ENCODE data around the gene UBE2Z.
A peak's percentile ranks its signal among the peaks of the same experiment; 100 is the strongest.
"Not testable (repeated sequence)": the region's sequence is repeated elsewhere in the genome, so short reads cannot be mapped to it uniquely, and the experiment has no call there.

UBE2Z gene

DNA sequence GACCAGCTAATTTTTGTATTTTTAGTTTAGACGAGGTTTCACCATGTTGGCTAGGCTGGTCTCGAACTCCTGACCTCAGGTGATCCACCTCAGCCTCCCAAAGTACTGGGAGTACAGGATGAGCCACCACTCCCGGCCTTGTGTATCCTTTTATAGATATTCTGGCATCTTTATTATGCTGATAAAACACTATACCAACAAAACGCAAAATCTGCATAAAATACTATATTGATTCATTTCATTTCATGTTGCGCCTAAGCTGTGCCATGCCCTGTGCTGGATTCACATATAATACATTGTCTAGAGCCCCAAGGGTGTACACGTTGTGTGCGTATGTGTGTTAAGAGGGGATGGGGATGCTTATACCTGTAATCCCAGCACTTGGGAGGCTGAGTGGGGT lies 3.8 kb upstream of the UBE2Z start:
- DNase-seq (ENCODE audit: low read depth), result no peak

DNA sequence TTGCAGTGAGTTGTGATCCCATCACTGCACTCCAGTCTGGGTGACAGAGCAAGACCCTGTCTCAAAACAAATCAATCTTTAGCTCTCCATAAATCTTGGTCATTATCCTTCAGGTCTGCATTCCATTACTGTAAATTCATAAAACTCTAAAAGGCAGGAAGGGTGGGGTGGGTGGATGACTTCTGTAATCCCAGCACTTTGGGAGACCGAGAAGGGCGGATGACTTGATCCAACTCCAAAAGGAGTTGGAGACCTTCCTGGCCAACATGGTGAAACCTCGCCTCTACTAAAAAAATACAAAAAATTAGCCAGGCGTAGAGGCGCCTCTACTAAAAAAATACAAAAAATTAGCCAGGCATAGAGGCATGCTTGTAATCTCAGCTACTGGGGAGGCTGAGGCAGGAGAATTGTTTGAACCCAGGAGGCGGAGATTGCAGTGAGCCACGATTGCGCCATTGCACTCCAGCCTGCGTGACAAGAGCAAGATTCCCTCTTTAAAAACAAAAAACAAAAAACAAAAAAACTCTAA lies 2.2 kb upstream of the UBE2Z start:
- no peak for DNase-seq (ENCODE audit: low read depth)

GRCh38 chr17:48907713-48908046 lies 527 bp upstream of the UBE2Z start:
- peak; percentile 30 for DNase-seq (ENCODE audit: low read depth)

GRCh38 chr17:48908853-48909394 lies 717 bp downstream of the UBE2Z start:
- peak; percentile 53 for DNase-seq (ENCODE audit: low read depth)

DNA sequence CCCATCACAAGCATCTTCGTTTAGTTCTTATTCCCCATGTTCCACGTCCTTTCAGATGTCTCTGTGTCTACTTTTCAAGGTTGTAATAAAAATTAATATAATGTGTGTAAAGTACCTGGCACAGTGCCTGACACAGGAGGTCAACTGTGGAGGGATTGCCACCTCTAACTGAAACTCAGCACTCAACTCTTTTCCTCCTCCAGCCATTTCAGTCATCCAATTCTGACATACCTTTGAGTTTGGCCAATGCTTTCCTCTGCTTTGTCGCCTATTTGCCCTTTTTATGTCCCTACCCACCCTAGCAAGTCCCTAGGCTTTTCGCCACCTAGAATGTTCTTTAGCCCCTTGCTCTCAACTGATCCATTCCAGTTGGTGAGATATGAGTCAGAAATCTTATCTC lies 1.6 kb downstream of the UBE2Z start:
- no peak for DNase-seq (ENCODE audit: low read depth)

GRCh38 chr17:48910370-48910769 lies 2.2 kb downstream of the UBE2Z start:
- no peak for DNase-seq (ENCODE audit: low read depth)

- no peak for DNase-seq (ENCODE audit: low read depth)
These were observed 4.3 kb downstream of the UBE2Z start for GRCh38 chr17:48912476-48912875.

DNA sequence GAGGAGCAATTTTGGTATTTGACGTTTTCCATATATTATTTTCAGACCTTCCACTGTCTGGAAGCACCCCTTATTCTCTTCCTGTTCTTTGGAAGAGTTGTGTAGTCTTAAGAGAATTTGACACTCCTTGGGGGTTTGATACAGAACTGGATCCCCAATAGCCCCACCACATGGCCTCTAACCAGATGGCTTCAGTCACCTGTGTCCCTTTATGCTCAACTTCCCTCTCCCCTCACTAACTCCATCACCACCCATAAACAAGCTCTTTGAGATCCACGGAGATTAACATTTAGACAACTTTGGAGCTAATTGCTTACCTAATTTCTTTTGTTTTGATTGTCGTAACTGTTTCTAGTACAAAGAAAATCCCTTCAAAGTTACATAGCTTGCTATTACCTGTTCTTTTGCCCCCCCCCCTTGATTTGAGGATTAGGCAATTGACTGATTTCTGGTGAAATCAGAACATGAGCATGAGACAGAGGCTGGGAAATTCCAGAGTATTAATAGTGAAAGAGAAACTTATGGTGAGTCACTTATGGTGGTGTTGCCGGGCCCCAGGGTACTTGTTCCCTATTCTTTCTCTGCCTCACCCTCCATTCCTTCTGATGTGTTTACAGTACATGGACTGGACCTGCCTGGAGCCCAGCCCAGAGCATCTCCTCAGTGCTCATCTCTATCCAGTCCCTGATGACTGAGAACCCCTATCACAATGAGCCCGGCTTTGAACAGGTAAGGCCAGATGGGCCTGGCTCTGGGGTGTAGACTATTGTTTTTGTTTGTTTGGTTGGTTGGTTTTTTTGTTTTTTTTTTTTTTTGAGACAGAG lies 7.5 kb downstream of the UBE2Z start:
- DNase-seq (ENCODE audit: low read depth), result peak; percentile 73

DNA sequence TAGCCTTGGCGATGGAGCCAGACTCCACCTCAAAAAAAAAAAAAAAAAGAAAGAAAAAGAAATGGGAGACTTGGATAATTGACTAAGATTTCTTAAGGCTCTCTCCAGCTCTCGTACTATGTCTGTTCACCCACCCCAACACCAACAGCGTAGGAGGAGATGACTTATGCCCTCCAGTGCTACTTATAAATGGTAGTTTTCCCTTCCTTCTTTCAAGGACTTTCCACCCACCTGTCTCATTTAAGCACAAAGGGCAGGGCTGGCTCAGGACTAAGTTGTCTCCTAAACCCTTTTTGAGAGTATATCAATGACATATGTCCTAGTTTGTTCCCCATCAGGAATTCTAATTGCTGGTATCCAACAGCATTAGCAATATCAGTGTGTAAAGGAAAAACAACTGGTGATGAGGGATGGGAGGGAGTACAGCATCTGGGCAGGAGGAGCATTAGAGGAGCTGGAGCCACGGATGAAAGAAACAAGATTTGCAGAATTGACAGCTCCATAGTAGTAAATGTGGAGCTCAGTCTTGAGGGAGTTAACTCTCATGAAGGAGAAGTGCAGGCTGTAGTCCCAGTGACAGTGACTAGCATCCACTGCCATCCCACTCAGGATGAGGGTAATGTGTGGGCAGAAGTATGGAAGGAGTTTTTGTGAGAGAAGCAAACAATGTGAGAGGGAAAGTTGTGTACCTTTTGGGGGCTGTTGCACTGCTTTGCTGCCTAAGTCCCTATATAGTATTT lies 17.2 kb downstream of the UBE2Z start:
- no peak for DNase-seq (ENCODE audit: low read depth)

GRCh38 chr17:48925991-48926342 lies 17.8 kb downstream of the UBE2Z start:
- no peak for DNase-seq (ENCODE audit: low read depth)

GRCh38 chr17:48927978-48928745 lies 20.0 kb downstream of the UBE2Z start:
- no peak for DNase-seq (ENCODE audit: low read depth)

GRCh38 chr17:48928876-48929811 lies 20.9 kb downstream of the UBE2Z start:
- no peak for DNase-seq (ENCODE audit: low read depth)

GRCh38 chr17:48929812-48930165 lies 21.6 kb downstream of the UBE2Z start:
- DNase-seq (ENCODE audit: low read depth), result no peak

GRCh38 chr17:48930435-48930873 lies 22.2 kb downstream of the UBE2Z start:
- DNase-seq (ENCODE audit: low read depth), result no peak

DNA sequence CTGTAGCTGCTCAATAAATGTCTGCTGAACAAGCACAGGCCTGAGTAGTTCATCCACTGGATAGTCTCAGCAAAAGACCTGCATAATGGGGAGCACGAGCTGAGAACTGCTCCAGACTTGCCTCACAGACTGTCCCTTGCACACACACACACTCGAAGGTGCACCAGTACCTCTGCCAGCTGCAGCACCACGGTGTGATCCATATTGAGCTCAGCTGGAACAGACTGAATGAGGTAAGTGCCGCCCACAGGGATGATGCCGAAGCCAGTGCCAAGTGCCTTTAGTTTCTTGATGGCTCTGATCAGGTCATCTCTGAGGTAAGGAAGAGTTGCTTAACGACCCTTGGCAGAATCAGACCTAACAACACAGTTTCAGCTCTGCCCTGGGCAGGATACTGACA lies 24.8 kb downstream of the UBE2Z start:
- DNase-seq (ENCODE audit: low read depth), result no peak

- DNase-seq (ENCODE audit: low read depth), result peak; percentile 71
These were observed 36.5 kb downstream of the UBE2Z start, which contains the start of gene SNF8 for GRCh38 chr17:48944515-48945260. TSS of gene SNF8 (minus strand) at chr17:48944842. CDS start at chr17:48944734, 108 bp downstream.

- DNase-seq (ENCODE audit: low read depth), result not testable (repeated sequence)
These were observed 37.0 kb downstream of the UBE2Z start for GRCh38 chr17:48945261-48945651.

- no peak for DNase-seq (ENCODE audit: low read depth)
These were observed 43.4 kb downstream of the UBE2Z start for GRCh38 chr17:48951572-48951971.

DNA sequence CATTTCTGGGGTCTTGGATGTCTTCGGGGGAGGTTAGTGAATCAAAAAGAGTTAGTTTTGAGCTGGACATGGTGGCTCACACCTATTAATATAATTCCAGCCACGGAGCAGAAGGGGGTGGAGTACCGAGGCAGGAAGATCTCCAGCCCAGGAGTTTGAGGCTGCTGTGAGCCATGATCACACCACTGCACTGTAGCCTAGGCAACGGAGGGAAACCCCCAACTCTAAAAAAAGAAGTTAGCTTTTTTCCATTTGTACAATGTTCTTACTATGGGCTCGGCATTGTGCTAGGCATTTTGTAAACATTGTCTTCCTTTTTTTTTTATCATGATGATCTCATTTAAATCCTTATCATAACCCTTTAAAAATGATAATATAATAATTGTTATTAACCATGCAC lies 44.7 kb downstream of the UBE2Z start:
- DNase-seq (ENCODE audit: low read depth), result no peak

DNA sequence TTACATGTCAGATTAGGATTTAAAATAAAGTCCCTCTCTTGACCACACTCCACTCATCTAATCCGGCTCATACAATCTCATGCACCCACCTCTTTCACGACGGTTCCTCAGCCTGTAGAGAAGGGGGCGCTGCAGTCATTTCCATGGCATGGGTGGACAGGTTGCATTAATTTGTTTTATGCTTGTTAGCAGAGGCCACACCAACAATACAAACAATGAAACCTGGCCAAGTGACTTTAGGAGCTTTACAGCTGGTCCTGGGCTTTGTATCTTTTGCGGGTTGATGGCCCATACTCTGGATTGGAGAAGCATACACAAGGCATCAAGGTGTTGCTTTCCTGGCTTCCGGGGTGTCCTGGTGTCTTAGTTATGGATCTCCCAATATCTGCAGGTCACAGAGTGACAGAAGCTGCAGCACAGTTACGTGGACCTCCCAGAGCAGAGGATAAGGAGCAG lies 46.1 kb downstream of the UBE2Z start:
- peak; percentile 35 for DNase-seq (ENCODE audit: low read depth)

All from GM04504 (cell line).